K562 (cell line): Measurements from ENCODE around the gene TMCC1. TPM values are rescaled to one million over a fixed set of nuclear protein-coding genes. Genes with fewer than 3 reads are reported as not detected.

Experiments
- ATAC-seq: fragments of 200-7000 bp; cut with Tn5 transposase; 3 replicates; pipeline ENCODE4 v1.9.1; 2020; ENCODE audit warnings: moderate library complexity
- BruUV-seq: library from RNA; stranded (reverse); fragments of 400-500 nt; replicated peaks from 2 replicates; lab custom pipeline; 2021; lab: Mats Ljungman, UMichigan
- CTCF ChIA-PET: fragments of 300-600 bp; formaldehyde crosslinking; extraction: SDS; loops from one replicate; lab custom pipeline; 2021; ENCODE audit warnings: low intra/inter-chr PET ratio; lab: Yijun Ruan, JAX
- POLR2A ChIA-PET: fragments of 300-600, 350-650 bp; sonication (Branson Sonifier 250); formaldehyde crosslinking; extraction: SDS; loops from one replicate; lab custom pipeline; 2021; ENCODE audit warnings: antibody characterized with exemption, inconsistent platforms; lab: Yijun Ruan, JAX
- DNase-seq, 4 experiments: peaks; one replicate each; pipeline versions ENCODE4 v3.0.0 to v3.0.0-alpha.2; 2011 to 2018; ENCODE audit warnings: low spot score in 3 of 4, mixed read lengths in 3 of 4; ENCODE audit errors: extremely low read depth in 1 of 4
- FAIRE-seq: peaks from 2 replicates; lab custom pipeline; 2011; peaks lifted over from hg19 to GRCh38; lab: Jason Lieb, UNC
- H2AFZ ChIP-seq: 2 replicates; pipeline ENCODE4 v1.6.0; 2011; ENCODE audit warnings: low read depth, low read length, control low read depth, inconsistent platforms
- H3K27ac ChIP-seq: fragments of 200-600 bp; 3 replicates; pipeline ENCODE4 v1.8.0; 2011; ENCODE audit warnings: low read depth, mild to moderate bottlenecking, control low read depth, inconsistent platforms, low read length, moderate library complexity, mixed read lengths; ENCODE audit errors: extremely low read depth
- H3K27me3 ChIP-seq, 2 experiments: fragments of 300-600 bp in 1 of 2; 2 replicates in 1 of 2; 3 replicates in 1 of 2; pipeline versions ENCODE4 v1.6.0 to v1.8.0; 2011; ENCODE audit warnings: inconsistent platforms in 2 of 2, low read length in 2 of 2, mild to moderate bottlenecking in 1 of 2, mixed read lengths in 1 of 2, moderate library complexity in 1 of 2; ENCODE audit not compliant: control insufficient read depth in 2 of 2, insufficient read depth in 2 of 2
- H3K36me3 ChIP-seq: fragments of 300-600 bp; 3 replicates; pipeline ENCODE4 v1.8.0; 2011; ENCODE audit warnings: mild to moderate bottlenecking, low read length, inconsistent platforms; ENCODE audit not compliant: control insufficient read depth, insufficient read depth
- H3K4me1 ChIP-seq, 2 experiments: fragments of 200-600 bp in 1 of 2; replicated peaks in 1 of 2; 2 replicates in 1 of 2; 3 replicates in 1 of 2; pipeline versions ENCODE4 v1.5.1 to v1.8.0; 2011; ENCODE audit warnings: inconsistent platforms in 2 of 2, low read length in 2 of 2, mild to moderate bottlenecking in 1 of 2, mixed read lengths in 1 of 2, moderate library complexity in 1 of 2; ENCODE audit not compliant: control insufficient read depth in 2 of 2, insufficient read depth in 2 of 2
- H3K4me2 ChIP-seq: 2 replicates; pipeline ENCODE4 v1.6.1; 2011; ENCODE audit warnings: low read length, control low read depth, inconsistent platforms, mixed read lengths; ENCODE audit not compliant: insufficient read depth
- H3K4me3 ChIP-seq: fragments of 200-600 bp; sonication (generic), shearing (Covaris generic); 2 replicates; pipeline ENCODE4 v1.5.1; 2016; ENCODE audit warnings: control low read depth, inconsistent platforms
- H3K79me2 ChIP-seq: fragments of 200-600 bp; 3 replicates; pipeline ENCODE4 v1.8.0; 2011; ENCODE audit warnings: low read length, inconsistent platforms; ENCODE audit not compliant: control insufficient read depth, insufficient read depth
- H3K9ac ChIP-seq, 2 experiments: 2 replicates each; pipeline versions ENCODE4 v1.6.0 to v1.6.1; 2011; ENCODE audit warnings: low read depth in 2 of 2, low read length in 2 of 2, control low read depth in 1 of 2, inconsistent platforms in 1 of 2, mild to moderate bottlenecking in 1 of 2, mixed read lengths in 1 of 2; ENCODE audit not compliant: insufficient read depth in 1 of 2
- H3K9me1 ChIP-seq: one replicate; pipeline ENCODE4 v1.6.0; 2011; ENCODE audit warnings: inconsistent platforms, mild to moderate bottlenecking, low read length, moderate library complexity; ENCODE audit not compliant: control insufficient read depth, insufficient read depth
- H3K9me3 ChIP-seq: replicated peaks from 2 replicates; pipeline ENCODE4 v1.5.1; 2011; ENCODE audit warnings: low read depth, low read length, inconsistent platforms; ENCODE audit not compliant: control insufficient read depth, insufficient read depth
- H4K20me1 ChIP-seq: replicated peaks from 2 replicates; pipeline ENCODE4 v1.6.1; 2011; ENCODE audit warnings: low read length, inconsistent platforms, mixed read lengths; ENCODE audit not compliant: control insufficient read depth, insufficient read depth
- ARID3A ChIP-seq: IDR thresholded peaks from 2 replicates; pipeline ENCODE4 v1.6.1; 2012; ENCODE audit warnings: low read depth, low read length, improper control_type of control experiment, borderline replicate concordance
- COPS2 ChIP-seq: fragments of 450-650 bp; conservative IDR thresholded peaks from 2 replicates; pipeline ENCODE4 v1.6.1; 2016; ENCODE audit warnings: mild to moderate bottlenecking, moderate library complexity
- DEAF1 ChIP-seq: fragments of 450-650 bp; formaldehyde crosslinking; IDR thresholded peaks from 2 replicates; pipeline ENCODE4 v1.4.0; 2020; ENCODE audit warnings: mild to moderate bottlenecking, moderate library complexity
- PHTF2 ChIP-seq: fragments of 250-450 bp; sonication (Bioruptor Pico); IDR thresholded peaks from 2 replicates; pipeline ENCODE4 v1.5.0; 2021; ENCODE audit warnings: mild to moderate bottlenecking
- RBM39 ChIP-seq: fragments of 200-400 bp; formaldehyde crosslinking; optimal IDR thresholded peaks from 2 replicates; pipeline ENCODE3; 2018; ENCODE audit warnings: low read depth, low read length
- SMAD3 ChIP-seq: fragments of 450-650 bp; formaldehyde crosslinking; conservative IDR thresholded peaks from 2 replicates; pipeline ENCODE4 v1.4.0; 2020; ENCODE audit warnings: mild to moderate bottlenecking
- SNAPC5 ChIP-seq: fragments of 250-450 bp; sonication (Bioruptor Pico); IDR thresholded peaks from 2 replicates; pipeline ENCODE4 v1.8.0; 2021; ENCODE audit warnings: moderate library complexity, mild to moderate bottlenecking, inconsistent platforms
- VEZF1 ChIP-seq: fragments of 200-800 bp; sonication (Bioruptor generic); IDR thresholded peaks from 2 replicates; pipeline ENCODE4 v1.6.1; 2017; ENCODE audit warnings: missing genetic modification characterization, missing compliant biosample characterization
- XRCC4 ChIP-seq: IDR thresholded peaks from one replicate; pipeline ENCODE4 v1.6.1; 2011; ENCODE audit not compliant: insufficient read depth, insufficient read length; ENCODE audit errors: extremely low read depth
- ZBTB5 ChIP-seq: fragments of 450-650 bp; IDR thresholded peaks from 2 replicates; pipeline ENCODE4 v1.6.1; 2017; ENCODE audit warnings: antibody characterized with exemption
- ZNF197 ChIP-seq: fragments of 200-800 bp; sonication (Bioruptor generic); IDR thresholded peaks from 2 replicates; pipeline ENCODE4 v1.6.1; 2016; ENCODE audit warnings: low read depth, missing genetic modification characterization, missing compliant biosample characterization
- in situ Hi-C: fragments of 300-500 bp; cut with MboI; formaldehyde crosslinking; loops from 4 replicates; pipeline ENCODE4 v1.15.0; 2018; ENCODE audit warnings: inconsistent platforms, mixed read lengths
- intact Hi-C: fragments of 100-400 bp; cut with micrococcal nuclease; formaldehyde crosslinking; loops from 2 replicates; pipeline ENCODE4 v1.14.2; 2022
- polyA plus RNA-seq, 8 experiments: library from polyadenylated mRNA; depleted of rRNA in 4 of 8; stranded (reverse) in 5 of 8; unstranded in 3 of 8; fragments of >200 nt; fragmentation: Nextera tagmentation in 2 of 8; fragmentation: Illumina TruSeq in 1 of 8; extraction: Ambion mirVana in 2 of 8; extraction: Trizol in 1 of 8; gene quantifications; 2 replicates each; pipeline versions ENCODE4 v1.2.1 to v1.2.3, GENCODE V29; 2011 to 2014; ENCODE audit warnings: inconsistent platforms in 1 of 8, missing spikeins in 1 of 8
- total RNA-seq, 7 experiments: library from RNA; depleted of rRNA in 6 of 7; stranded (reverse); fragments of >200 nt in 6 of 7; fragmentation: Illumina TruSeq in 2 of 7; extraction: Trizol in 2 of 7; gene quantifications; 2 replicates each; pipeline versions ENCODE4 v1.2.1 to v1.2.3, GENCODE V29; 2011 to 2021; ENCODE audit warnings: low replicate concordance in 1 of 7
- TF ChIP-seq, protein P1 (sequence below): sonication (generic); formaldehyde crosslinking; IDR thresholded peaks from 2 replicates; pipeline ENCODE4 v1.8.0; 2022; ENCODE audit warnings: mild to moderate bottlenecking, missing genetic modification reagents
- TF ChIP-seq, protein P2 (sequence below): sonication (generic); formaldehyde crosslinking; IDR thresholded peaks from 2 replicates; pipeline ENCODE4 v1.8.0; 2022; ENCODE audit warnings: missing genetic modification reagents, mild to moderate bottlenecking, moderate library complexity, borderline replicate concordance

TMCC1 gene
- total and polyA plus RNA-seq, 9 of the 15 experiments (the other 6 are each of a cell fraction or from before 2014, with no cell fraction given): 0.89 to 8.7 (median 4.0) TPM

DNA sequence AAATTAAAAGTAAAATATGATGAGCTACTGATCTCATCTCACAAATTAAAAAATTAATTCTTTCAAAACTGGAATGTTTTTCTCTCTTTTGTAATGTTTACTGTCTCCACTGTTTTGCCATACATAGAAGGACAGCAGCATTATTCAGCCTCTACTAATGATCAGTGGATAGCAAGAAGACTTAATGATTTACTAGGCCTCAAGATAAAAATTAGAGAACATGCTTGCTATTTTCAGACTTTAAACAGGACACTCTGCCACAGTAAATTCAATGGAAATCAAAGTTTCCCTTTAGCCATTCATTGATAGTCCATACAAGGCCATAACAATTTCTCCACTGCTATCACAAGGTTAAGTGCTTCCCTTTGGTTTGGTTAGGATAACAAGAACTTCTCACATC lies 129.4 kb downstream of the TMCC1 start:
- in situ Hi-C loops: no loop called here
- no peak for FAIRE-seq
- TF ChIP-seq RBM39: no peak
- TF ChIP-seq DEAF1 (CRISPR knock-in tag): no peak
- no peak for TF ChIP-seq SNAPC5 (CRISPR knock-in tag)
- no peak for TF ChIP-seq ARID3A
- TF ChIP-seq VEZF1 (CRISPR knock-in tag): no peak
- TF ChIP-seq XRCC4: no peak
- TF ChIP-seq ZBTB5: no peak
- TF ChIP-seq, protein P1, sequence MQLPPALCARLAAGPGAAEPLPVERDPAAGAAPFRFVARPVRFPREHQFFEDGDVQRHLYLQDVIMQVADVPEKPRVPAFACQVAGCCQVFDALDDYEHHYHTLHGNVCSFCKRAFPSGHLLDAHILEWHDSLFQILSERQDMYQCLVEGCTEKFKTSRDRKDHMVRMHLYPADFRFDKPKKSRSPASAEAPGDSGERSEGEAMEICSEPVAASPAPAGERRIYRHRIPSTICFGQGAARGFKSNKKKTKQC (CRISPR knock-in tag): no peak
- TF ChIP-seq, protein P2, sequence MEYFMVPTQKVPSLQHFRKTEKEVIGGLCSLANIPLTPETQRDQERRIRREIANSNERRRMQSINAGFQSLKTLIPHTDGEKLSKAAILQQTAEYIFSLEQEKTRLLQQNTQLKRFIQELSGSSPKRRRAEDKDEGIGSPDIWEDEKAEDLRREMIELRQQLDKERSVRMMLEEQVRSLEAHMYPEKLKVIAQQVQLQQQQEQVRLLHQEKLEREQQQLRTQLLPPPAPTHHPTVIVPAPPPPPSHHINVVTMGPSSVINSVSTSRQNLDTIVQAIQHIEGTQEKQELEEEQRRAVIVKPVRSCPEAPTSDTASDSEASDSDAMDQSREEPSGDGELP: no peak
- TF ChIP-seq ZNF197: no peak
- TF ChIP-seq SMAD3 (CRISPR knock-in tag): no peak
- TF ChIP-seq COPS2: no peak
- TF ChIP-seq PHTF2: no peak
- Histone ChIP-seq H3K4me3 (no peak overlapping the region), H3K9me1 (no peaks in the 10 kb centered on the region), H3K79me2 (no peaks in the 10 kb centered on the region), H3K9ac (no peak overlapping the region), H3K27me3 (no peaks in the 10 kb centered on the region), H2AFZ (no peak overlapping the region), H4K20me1 (no peaks in the 10 kb centered on the region), H3K4me1 (no peaks in the 10 kb centered on the region; a peak in 1 of 5 replicates), H3K36me3 (no peaks in the 10 kb centered on the region), H3K27ac (no peak overlapping the region), H3K9me3 (no peaks in the 10 kb centered on the region), H3K4me2 (no peak overlapping the region)
- BruUV-seq: no TSS peak
- intact Hi-C loops: no loop called here
- no peak for DNase-seq
- no peak for ATAC-seq
- ChIA-PET POLR2A (no interaction called here), CTCF (no interaction called here)
